AG04449 (cell line): Measurements from ENCODE around the gene ELMO3.

Experiments
- CTCF ChIA-PET: fragments of 350-600 bp; formaldehyde crosslinking; extraction: SDS; loops from one replicate; lab custom pipeline; 2021; ENCODE audit warnings: antibody characterized with exemption; lab: Yijun Ruan, JAX
- POLR2A ChIA-PET: fragments of 400-600, 350-600 bp; formaldehyde crosslinking; extraction: SDS; loops from one replicate; lab custom pipeline; 2020; ENCODE audit warnings: antibody characterized with exemption, inconsistent platforms; lab: Yijun Ruan, JAX
- DNase-seq: peaks from one replicate; pipeline ENCODE4 v3.0.0-alpha.2; 2010; ENCODE audit warnings: low read depth, low spot score
- H3K4me3 ChIP-seq: 2 replicates; pipeline ENCODE4 v1.5.1; 2011; ENCODE audit warnings: low read depth, mild to moderate bottlenecking, control low read depth, low read length
- TF ChIP-seq, protein P1 (sequence below): IDR thresholded peaks from one replicate; pipeline ENCODE4 v1.5.1; 2011; ENCODE audit warnings: mild to moderate bottlenecking, moderate library complexity, low read length, control low read depth, inconsistent platforms; ENCODE audit not compliant: insufficient read depth; ENCODE audit errors: missing control alignments

Gene ELMO3

DNA sequence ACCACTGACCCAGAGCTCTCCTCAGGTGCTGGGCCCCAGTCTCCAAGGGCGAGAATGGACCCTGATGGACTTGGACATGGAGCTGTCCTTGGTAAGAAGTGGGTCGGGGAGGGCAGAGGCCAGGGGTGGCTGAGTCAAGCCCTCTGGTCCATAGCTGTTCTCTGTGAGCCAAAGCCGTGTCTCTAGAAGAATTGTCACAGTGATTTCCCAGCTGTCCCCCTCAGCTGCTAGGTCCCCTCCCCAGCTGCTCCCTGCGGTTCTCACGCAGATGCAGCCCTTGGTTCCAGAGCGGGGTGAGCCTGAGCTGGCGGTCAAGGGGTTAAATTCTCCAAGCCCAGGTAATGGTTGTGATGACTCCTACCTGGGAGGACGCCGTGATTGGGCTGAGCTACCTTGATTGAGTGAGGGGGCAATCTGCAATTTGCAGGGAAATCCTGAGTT lies 29.9 kb upstream of the ELMO3 start:
- no peak overlapping the region; the same call in 1 of the 2 replicates for H3K4me3 ChIP-seq
- ChIA-PET CTCF (interaction anchor here (1.0 to 10.1 kb wide), 6 partner anchors 9 to 212 kb away, joined by 3 to 110 read pairs (median 18); partner anchors contain the start of genes B3GNT9, FBXL8, MATCAP1 and TRADD), POLR2A (interaction anchor here (2.2 kb wide), 1 partner anchor 29 kb away, joined by 4 read pairs; no protein-coding TSS in a partner anchor)
- TF ChIP-seq, protein P1, sequence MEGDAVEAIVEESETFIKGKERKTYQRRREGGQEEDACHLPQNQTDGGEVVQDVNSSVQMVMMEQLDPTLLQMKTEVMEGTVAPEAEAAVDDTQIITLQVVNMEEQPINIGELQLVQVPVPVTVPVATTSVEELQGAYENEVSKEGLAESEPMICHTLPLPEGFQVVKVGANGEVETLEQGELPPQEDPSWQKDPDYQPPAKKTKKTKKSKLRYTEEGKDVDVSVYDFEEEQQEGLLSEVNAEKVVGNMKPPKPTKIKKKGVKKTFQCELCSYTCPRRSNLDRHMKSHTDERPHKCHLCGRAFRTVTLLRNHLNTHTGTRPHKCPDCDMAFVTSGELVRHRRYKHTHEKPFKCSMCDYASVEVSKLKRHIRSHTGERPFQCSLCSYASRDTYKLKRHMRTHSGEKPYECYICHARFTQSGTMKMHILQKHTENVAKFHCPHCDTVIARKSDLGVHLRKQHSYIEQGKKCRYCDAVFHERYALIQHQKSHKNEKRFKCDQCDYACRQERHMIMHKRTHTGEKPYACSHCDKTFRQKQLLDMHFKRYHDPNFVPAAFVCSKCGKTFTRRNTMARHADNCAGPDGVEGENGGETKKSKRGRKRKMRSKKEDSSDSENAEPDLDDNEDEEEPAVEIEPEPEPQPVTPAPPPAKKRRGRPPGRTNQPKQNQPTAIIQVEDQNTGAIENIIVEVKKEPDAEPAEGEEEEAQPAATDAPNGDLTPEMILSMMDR: no peak
- no peak for DNase-seq

DNA sequence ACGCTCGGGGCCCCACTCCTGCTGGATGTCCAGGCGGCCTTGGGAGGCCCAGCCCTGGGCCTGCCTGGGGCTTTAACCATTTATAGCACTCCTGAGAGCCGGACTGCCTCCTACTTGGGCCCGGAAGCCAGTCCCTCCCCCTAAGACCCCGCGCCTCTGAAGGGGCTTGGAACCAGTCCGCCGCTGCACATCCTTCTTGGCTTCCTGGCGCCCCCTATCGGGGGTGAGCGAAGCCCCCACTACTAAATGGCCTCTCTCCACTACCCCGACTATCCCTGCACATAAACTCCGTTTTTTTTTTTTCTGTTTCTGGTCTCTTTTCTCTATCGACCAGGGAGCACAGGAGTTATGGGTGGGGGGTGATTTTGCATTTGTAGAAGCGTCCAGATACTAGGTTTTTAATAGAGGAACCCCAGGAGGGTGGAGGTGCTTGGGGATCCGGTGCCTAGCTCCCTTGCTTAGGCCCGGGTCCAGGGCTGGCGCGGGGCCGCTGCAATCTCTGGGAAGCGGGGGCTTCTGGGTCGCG lies 29.2 kb upstream of the ELMO3 start:
- ChIA-PET CTCF (interaction anchor here (0.7 to 10.1 kb wide), 8 partner anchors 10 to 411 kb away, joined by 3 to 110 read pairs (median 8); partner anchors contain the start of genes B3GNT9, FBXL8, MATCAP1 and TRADD), POLR2A (interaction anchor here (0.7 to 2.2 kb wide), 4 partner anchors 9 to 45 kb away, joined by 3 to 5 read pairs (median 4); no protein-coding TSS in a partner anchor)
- TF ChIP-seq, protein P1: peak; percentile 64
- H3K4me3 ChIP-seq: peak overlapping the region; percentile 56
- no peak for DNase-seq

DNA sequence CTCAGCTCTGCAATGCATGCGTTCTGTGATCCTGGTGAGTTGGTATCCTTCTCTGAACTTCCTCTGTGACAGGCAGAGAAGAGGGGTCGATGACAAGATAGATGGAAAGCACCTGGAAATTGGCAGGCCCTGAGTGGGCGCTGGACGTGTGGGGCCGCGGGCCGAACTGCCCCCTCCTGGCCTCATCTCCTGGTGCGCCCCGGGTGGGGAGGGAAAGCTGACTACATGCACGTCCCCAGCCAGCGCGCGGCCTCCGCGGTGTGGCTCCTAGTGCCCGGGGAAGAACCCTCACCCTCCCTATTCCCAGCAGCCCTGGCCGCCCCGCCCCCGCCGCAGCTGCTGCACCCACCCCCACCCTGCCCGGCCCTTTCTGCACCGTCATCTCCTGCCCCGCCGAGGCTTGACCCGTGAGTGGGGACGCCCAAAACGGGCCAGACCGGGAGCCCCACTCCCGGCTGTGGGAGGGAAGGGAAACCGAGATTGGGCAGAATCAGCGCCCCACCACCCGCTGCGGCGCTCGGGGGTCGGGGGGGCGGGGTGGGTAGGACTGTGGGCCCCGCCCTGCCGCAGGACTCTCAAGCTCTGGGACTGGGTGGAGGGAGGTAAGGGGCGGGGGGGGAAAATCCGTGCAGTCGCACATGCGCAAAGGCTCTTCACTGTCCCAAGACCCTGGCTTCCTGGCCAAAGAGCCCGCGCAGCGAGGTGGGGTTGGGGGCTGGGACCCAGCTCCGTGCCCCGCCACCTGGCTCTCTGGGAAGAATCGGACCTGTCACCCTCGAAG lies 28.6 kb upstream of the ELMO3 start, which contains the start of gene NOL3:
Gene NOL3 (plus strand): TSS at position 371 of the 781 bp plus-strand sequence.
- CTCF ChIA-PET: interaction anchor here (0.6 to 10.1 kb wide), 10 partner anchors 10 to 411 kb away, joined by 3 to 110 read pairs (median 5); partner anchors contain the start of genes B3GNT9, FBXL8, MATCAP1 and TRADD
- DNase-seq: no peak
- TF ChIP-seq, protein P1: peak; percentile 48
- POLR2A ChIA-PET: interaction anchor here (0.7 to 2.2 kb wide), 7 partner anchors 10 to 172 kb away, joined by 3 to 5 read pairs (median 4); partner anchors contain the start of gene B3GNT9
- H3K4me3 ChIP-seq: peak within 1 kb of the TSS; percentile 56

DNA sequence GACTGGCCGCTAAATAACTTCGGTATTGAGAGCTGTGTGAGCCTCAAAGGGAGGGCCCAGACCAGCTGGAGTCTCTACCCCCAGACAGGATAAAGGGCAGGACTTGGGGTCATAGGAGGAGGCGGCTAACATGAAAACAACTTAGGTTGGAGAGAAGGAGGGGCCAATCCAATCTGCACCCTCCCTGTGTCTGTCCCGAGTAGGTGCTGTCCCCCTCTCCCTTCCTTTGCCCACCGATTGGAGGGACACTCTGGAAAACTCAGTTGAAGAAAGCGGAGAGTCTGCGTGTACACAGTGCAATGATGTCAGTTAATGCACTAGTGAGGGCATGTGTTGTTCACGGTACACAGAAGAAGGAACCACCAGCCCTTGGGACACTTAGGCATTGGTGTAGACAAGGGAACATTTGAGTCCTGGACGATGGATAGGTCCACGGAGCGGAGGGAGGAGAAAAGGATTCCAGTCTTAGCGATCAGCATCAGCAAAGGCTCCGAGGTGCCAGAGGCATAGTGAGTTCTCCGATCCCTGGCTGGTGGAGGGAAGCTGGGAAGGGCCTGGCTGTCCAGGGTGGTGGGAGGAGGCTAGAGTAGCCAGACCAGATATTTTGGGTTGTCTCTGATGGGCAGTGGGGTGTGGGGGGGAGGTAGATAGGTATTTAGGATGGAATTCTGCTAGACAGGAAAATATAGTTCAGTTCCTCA lies 27.8 kb upstream of the ELMO3 start:
- H3K4me3 ChIP-seq: peak overlapping the region; percentile 56
- TF ChIP-seq, protein P1: no peak
- POLR2A ChIA-PET: interaction anchor here (0.8 to 2.2 kb wide), 4 partner anchors 21 to 172 kb away, joined by 3 to 4 read pairs (median 4); partner anchors contain the start of gene B3GNT9
- DNase-seq: no peak
- CTCF ChIA-PET: interaction anchor here (0.6 to 10.1 kb wide), 6 partner anchors 11 to 194 kb away, joined by 3 to 110 read pairs (median 18); partner anchors contain the start of genes B3GNT9, FBXL8, MATCAP1 and TRADD

DNA sequence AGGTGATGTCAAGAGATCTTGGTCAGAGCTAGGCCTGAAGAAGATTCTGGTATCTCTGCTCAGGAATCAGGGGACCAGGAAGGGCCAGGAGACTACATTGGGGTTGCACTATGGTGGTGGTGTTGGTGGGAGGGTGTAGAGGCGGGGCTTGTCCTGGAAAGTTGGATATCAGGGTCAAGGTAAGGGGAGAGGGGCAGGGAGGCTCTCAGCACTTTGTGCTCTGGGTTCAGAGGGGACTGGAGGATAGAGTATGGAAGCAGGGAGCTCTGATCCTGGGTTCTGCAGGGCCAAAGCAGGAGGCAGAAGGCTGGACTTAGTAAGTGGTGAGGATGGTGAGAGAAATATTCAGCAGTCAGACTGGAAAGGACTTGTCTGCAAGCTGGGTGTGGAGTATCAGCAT lies 25.6 kb upstream of the ELMO3 start:
- peak overlapping the region; percentile 56 for H3K4me3 ChIP-seq
- POLR2A ChIA-PET: interaction anchor here (0.6 to 1.1 kb wide), 3 partner anchors 18 to 160 kb away, joined by 3 to 4 read pairs (median 3); partner anchors contain the start of gene B3GNT9
- CTCF ChIA-PET: interaction anchor here (0.9 to 10.1 kb wide), 7 partner anchors 11 to 219 kb away, joined by 3 to 110 read pairs (median 5); partner anchors contain the start of gene MATCAP1
- no peak for DNase-seq
- TF ChIP-seq, protein P1: no peak
